LNCAP (cell line): ENCODE data around the gene ABCC11.

Source experiments
- CTCF ChIP-seq: fragments of 450-650 bp; IDR thresholded peaks from 2 replicates; pipeline ENCODE4 v1.5.1; 2017; ENCODE audit warnings: mild to moderate bottlenecking

ABCC11 gene

GRCh38 chr16:48247311-48247710 lies at the start of gene ABCC11:
Gene ABCC11, minus strand, starts transcription at chr16:48247539. Its CDS starts 15,618 bp downstream, at chr16:48231921.
- no peak for TF ChIP-seq CTCF

GRCh38 chr16:48295488-48296281 lies 48.3 kb upstream of the ABCC11 start:
- TF ChIP-seq CTCF, result no peak

- TF ChIP-seq CTCF, result no peak
Observed at GRCh38 chr16:48294724-48295123, 47.4 kb upstream of the ABCC11 start.

DNA sequence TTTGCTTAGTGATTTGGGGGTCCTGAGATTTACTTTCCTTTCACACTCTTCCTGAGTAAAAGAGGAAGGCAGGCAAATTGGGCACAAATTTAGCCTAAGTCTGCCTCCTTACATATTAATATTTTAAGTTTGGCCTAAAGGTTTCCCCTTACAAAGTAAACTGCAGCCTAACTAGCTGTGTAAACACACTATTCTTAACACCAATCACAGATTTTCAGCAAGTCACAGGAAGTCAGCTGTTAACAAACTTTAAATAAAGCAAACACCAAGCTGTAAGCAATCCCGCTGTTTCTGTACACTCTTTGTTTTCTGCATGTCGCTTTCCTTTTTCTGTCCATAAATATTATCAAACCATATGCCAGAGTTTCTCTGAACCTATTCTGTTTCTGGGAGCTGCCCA lies 45.1 kb upstream of the ABCC11 start:
- TF ChIP-seq CTCF, result no peak

DNA sequence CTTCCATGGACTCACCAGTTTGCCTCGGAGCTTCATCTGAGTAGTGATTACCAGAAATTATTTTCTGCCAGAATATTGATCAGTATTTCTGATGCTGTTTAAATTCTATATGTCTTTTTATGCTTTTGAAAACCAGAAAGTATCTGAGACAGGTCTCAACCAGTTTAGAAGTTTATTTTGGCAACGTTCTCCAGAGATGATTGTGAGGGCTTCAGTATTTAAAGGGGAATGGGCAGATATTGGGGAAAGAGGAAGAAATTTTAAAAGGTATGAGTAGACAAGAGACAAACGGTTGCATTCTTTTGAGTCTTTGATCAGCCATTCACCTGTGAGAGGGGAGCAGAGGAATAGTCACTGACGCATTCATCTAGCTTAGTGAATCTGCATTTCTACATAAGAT lies 44.4 kb upstream of the ABCC11 start:
- no peak for TF ChIP-seq CTCF

DNA sequence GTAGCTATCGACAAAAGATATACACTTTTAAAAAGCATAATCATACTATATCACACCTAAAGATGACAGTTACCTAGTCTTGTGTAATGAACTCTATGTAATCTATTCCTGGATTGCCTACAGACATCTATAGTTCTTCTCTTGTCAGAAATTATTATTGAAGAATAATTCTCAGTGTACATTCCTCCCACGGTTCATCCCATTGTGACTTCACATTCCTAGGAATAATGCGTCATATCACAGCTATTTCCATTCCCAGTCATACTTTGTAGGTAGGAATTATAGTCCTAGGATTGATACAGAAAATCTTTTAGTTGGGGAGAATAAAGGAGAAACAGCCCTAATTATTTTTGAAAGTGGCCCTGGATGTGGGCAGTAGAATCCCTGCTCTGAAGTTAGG lies 44.0 kb upstream of the ABCC11 start:
- no peak for TF ChIP-seq CTCF

DNA sequence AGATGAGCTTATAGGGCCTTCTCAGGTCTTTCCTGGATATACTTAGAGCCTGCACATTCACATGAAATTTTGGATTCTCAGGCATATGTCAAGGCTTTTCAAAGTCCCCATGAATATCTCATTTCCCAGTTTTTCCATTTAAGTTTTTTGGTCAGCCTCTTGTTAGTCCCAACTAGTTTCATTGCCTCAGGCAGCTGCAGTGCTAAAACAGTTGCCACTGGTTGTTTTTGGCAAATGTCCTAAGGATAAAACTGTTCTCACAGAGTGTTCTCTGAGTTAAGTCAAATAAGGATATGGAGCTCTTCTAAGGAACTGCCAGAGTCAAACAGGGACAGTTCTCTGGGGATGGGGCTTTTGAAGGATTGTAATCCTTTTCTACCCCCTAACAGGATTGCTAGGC lies 39.9 kb upstream of the ABCC11 start:
- TF ChIP-seq CTCF, result no peak
